Astrocyte (in vitro differentiated cells and primary cell): ENCODE measurements around the gene SH2D7.

Experiments
- EZH2 ChIP-seq: IDR thresholded peaks from 2 replicates; pipeline ENCODE4 v1.6.1; 2012; ENCODE audit warnings: mild to moderate bottlenecking, low read length, inconsistent platforms; ENCODE audit not compliant: insufficient read depth
- TF ChIP-seq, protein P1 (sequence below): IDR thresholded peaks from 2 replicates; pipeline ENCODE4 v1.5.1; 2011; ENCODE audit warnings: low read depth, mild to moderate bottlenecking, inconsistent platforms, low read length, moderate library complexity; ENCODE audit not compliant: insufficient read depth

DNA sequence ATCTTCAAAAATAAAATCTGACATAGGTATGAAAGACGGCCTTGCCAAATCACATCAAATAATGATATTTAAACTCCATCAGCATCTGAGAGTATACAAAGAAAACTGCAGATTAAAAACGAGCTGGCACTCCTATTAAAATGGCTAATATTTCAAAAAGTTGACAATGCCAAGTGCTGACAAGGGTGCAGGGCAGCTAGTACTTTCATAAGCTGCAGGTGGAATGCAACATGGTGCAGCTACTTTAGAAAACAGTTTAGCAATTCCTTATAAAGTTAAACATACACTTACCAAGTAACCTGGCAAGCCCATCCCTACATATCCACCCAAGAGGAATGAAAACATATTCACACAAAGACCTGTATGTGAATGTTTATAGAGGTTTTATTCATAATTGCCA lies 37.8 kb upstream of the SH2D7 start:
- TF ChIP-seq, protein P1, sequence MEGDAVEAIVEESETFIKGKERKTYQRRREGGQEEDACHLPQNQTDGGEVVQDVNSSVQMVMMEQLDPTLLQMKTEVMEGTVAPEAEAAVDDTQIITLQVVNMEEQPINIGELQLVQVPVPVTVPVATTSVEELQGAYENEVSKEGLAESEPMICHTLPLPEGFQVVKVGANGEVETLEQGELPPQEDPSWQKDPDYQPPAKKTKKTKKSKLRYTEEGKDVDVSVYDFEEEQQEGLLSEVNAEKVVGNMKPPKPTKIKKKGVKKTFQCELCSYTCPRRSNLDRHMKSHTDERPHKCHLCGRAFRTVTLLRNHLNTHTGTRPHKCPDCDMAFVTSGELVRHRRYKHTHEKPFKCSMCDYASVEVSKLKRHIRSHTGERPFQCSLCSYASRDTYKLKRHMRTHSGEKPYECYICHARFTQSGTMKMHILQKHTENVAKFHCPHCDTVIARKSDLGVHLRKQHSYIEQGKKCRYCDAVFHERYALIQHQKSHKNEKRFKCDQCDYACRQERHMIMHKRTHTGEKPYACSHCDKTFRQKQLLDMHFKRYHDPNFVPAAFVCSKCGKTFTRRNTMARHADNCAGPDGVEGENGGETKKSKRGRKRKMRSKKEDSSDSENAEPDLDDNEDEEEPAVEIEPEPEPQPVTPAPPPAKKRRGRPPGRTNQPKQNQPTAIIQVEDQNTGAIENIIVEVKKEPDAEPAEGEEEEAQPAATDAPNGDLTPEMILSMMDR = no peak
- TF ChIP-seq EZH2 = no peak
